ENCODE results near the gene MRPL24.

The MRPL24 gene

DNA sequence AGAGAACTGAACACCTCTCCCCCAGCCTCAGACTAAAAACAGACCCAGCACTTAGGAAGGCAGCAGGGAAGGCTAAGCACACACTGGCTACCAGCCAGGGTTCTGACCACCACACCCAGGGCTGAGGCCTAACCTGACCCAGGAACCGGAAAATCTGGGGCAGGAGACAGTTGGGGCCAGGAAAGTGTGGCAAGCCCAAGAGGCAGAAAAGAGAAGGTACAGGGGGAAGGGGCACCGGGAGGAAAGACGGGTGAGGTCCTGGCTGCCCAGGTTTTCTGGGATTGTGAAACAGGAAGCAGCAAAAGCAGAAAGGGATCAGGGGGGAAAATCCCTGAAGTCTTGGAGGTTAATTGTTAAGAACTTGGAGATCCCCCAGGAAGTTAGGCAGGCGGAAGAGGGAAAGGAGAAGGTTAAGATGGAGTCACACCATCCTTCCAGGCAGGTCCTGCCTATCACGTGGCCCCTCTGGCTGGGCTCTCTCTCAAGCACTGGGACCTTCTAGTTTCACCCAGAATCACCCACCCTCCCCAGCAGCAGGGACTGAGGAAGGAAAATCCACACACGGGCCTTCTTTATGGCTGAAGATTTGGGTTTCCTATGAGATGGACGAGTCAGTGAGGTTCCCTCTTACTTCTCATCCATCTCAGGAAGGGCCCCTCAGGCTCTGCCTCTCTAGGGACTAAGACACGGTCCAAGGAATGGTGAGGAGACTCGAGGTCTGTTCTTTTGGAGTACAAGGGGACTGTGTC lies 8.0 kb upstream of the MRPL24 start:
- peak overlapping the region; percentile 93 for H2BK5ac ChIP-seq (ENCODE audit: low read length)
- peaks cover 33% of the 10 kb centered on the region for H3K4me1 ChIP-seq (ENCODE audit: control insufficient read depth, low read depth, low read length)
- peaks cover 74% of the 10 kb centered on the region for H3K79me2 ChIP-seq (ENCODE audit: control insufficient read depth, insufficient read depth, low read length)
- no peak overlapping the region for H2BK15ac ChIP-seq (replicated peaks; ENCODE audit: low read depth)
- H3K23ac ChIP-seq (ENCODE audit: low read length) = peak overlapping the region; percentile 83
- H3K56ac ChIP-seq (ENCODE audit: low read length) = peak overlapping the region; percentile 91
- no peak overlapping the region for H4K8ac ChIP-seq (ENCODE audit: low read depth, low read length)
- peaks cover 19% of the 10 kb centered on the region for H3K79me1 ChIP-seq (ENCODE audit: low read length)
- peak overlapping the region; percentile 96 for H3K18ac ChIP-seq (ENCODE audit: low read length)
- peak overlapping the region; percentile 84 for H4K5ac ChIP-seq (ENCODE audit: low read length)
- peak overlapping the region; percentile 88 for H3K4me2 ChIP-seq (ENCODE audit: low read length)
- H3K9ac ChIP-seq (ENCODE audit: low read length) = peak overlapping the region; percentile 93
- H2AK5ac ChIP-seq (ENCODE audit: low read length) = peak overlapping the region; percentile 93
- H3K27me3 ChIP-seq (ENCODE audit: insufficient read depth, low read length, poor library complexity) = no peaks in the 10 kb centered on the region
- H2BK120ac ChIP-seq (ENCODE audit: low read depth, low read length) = peak overlapping the region; percentile 8
- no CpG with 5 or more reads among the region's 9 CpGs for WGBS (ENCODE audit: extremely low coverage, insufficient coverage, low lambda C conversion rate)
- DNase-seq = peak; percentile 37
- H3K4ac ChIP-seq (ENCODE audit: low read depth, low read length) = peak overlapping the region; percentile 89
- H3K36me3 ChIP-seq (ENCODE audit: control insufficient read depth, insufficient read depth, low read length) = peaks cover 5% of the 10 kb centered on the region
- H3K4me3 ChIP-seq (ENCODE audit: low read length) = no peak overlapping the region
- H3K27ac ChIP-seq (ENCODE audit: low read depth, low read length) = peak overlapping the region; percentile 87

DNA sequence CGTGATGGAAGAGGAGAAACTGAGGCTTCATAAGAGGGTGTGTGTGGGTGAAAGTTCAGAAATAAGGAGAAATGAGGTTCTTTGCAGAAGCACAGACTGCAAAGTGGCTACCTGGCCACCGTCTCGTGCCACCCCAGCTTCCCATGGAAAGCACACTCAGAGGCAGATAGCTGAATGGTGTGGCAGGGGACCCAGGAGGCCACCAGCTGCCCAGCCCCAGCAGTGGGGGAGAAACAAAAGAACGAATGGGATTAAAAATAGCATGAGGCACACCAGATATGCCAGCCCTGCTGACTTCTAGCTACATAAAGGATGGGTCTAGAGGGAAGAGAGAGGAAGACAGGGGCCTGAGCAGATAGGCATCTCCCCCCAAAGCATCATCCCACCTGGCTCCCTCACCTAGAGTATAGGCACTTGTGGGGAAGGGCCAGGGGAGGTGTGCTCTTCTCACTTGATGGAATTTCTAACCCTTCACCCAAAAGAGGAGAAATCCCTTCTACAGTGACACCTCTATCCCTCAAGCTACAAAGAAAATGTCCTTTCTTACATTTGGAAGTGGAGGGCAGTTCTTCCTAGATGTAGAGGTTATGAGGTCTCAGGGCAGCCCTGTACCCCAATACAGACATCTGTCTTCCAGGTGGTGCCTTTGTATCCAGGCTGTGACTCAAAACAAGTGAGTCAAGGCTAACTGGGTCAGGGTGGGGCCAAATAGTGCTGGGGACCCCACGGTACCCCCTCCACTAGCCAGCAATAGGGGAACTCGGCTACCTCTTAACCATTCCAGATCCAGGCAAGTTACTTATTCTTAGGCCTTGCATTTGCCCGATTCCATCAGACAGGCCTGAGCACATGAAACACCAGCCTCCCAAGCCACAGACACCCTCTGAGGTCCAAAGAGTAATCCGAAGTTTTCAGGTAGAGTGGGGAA lies 7.1 kb upstream of the MRPL24 start:
- Histone ChIP-seq H2BK120ac (ENCODE audit: low read depth, low read length) (peak overlapping the region; percentile 46), H2BK5ac (ENCODE audit: low read length) (peak overlapping the region; percentile 93), H3K9ac (ENCODE audit: low read length) (peak overlapping the region; percentile 93), H2AK5ac (ENCODE audit: low read length) (peak overlapping the region; percentile 98), H3K4me2 (ENCODE audit: low read length) (peak overlapping the region; percentile 88), H3K4me3 (ENCODE audit: low read length) (no peak overlapping the region), H3K36me3 (ENCODE audit: control insufficient read depth, insufficient read depth, low read length) (peaks cover 6% of the 10 kb centered on the region), H3K18ac (ENCODE audit: low read length) (peak overlapping the region; percentile 96), H3K27ac (ENCODE audit: low read depth, low read length) (peak overlapping the region; percentile 87), H3K27me3 (ENCODE audit: insufficient read depth, low read length, poor library complexity) (no peaks in the 10 kb centered on the region), H3K56ac (ENCODE audit: low read length) (peak overlapping the region; percentile 91), H3K4ac (ENCODE audit: low read depth, low read length) (peak overlapping the region; percentile 89), H3K23ac (ENCODE audit: low read length) (peak overlapping the region; percentile 69), H3K79me1 (ENCODE audit: low read length) (peaks cover 17% of the 10 kb centered on the region), H3K79me2 (ENCODE audit: control insufficient read depth, insufficient read depth, low read length) (peaks cover 73% of the 10 kb centered on the region), H4K5ac (ENCODE audit: low read length) (peak overlapping the region; percentile 61), H2BK15ac (replicated peaks; ENCODE audit: low read depth) (no peak overlapping the region), H4K8ac (ENCODE audit: low read depth, low read length) (no peak overlapping the region), H3K4me1 (ENCODE audit: control insufficient read depth, low read depth, low read length) (peaks cover 33% of the 10 kb centered on the region)
- peak; percentile 47 for DNase-seq
- WGBS (ENCODE audit: extremely low coverage, insufficient coverage, low lambda C conversion rate) = no CpG with 5 or more reads among the region's 8 CpGs

- H3K56ac ChIP-seq (ENCODE audit: low read length) = peak overlapping the region; percentile 95
- peaks cover 7% of the 10 kb centered on the region for H3K36me3 ChIP-seq (ENCODE audit: control insufficient read depth, insufficient read depth, low read length)
- H3K4ac ChIP-seq (ENCODE audit: low read depth, low read length) = peak overlapping the region; percentile 89
- H3K9ac ChIP-seq (ENCODE audit: low read length) = peak overlapping the region; percentile 95
- peak overlapping the region; percentile 96 for H3K18ac ChIP-seq (ENCODE audit: low read length)
- no peaks in the 10 kb centered on the region for H3K27me3 ChIP-seq (ENCODE audit: insufficient read depth, low read length, poor library complexity)
- DNase-seq = peak; percentile 98
- H2BK120ac ChIP-seq (ENCODE audit: low read depth, low read length) = peak overlapping the region; percentile 94
- H4K8ac ChIP-seq (ENCODE audit: low read depth, low read length) = peak overlapping the region; percentile 30
- WGBS (ENCODE audit: extremely low coverage, insufficient coverage, low lambda C conversion rate) = no CpG with 5 or more reads among the region's 29 CpGs
- no peak overlapping the region for H2BK15ac ChIP-seq (replicated peaks; ENCODE audit: low read depth)
- peaks cover 66% of the 10 kb centered on the region for H3K79me2 ChIP-seq (ENCODE audit: control insufficient read depth, insufficient read depth, low read length)
- H2BK5ac ChIP-seq (ENCODE audit: low read length) = peak overlapping the region; percentile 99
- H4K5ac ChIP-seq (ENCODE audit: low read length) = no peak overlapping the region
- peak overlapping the region; percentile 37 for H3K4me3 ChIP-seq (ENCODE audit: low read length)
- peak overlapping the region; percentile 92 for H3K4me2 ChIP-seq (ENCODE audit: low read length)
- peaks cover 31% of the 10 kb centered on the region for H3K4me1 ChIP-seq (ENCODE audit: control insufficient read depth, low read depth, low read length)
- H2AK5ac ChIP-seq (ENCODE audit: low read length) = peak overlapping the region; percentile 60
- H3K79me1 ChIP-seq (ENCODE audit: low read length) = peaks cover 14% of the 10 kb centered on the region
- peak overlapping the region; percentile 100 for H3K27ac ChIP-seq (ENCODE audit: low read depth, low read length)
- peak overlapping the region; percentile 94 for H3K23ac ChIP-seq (ENCODE audit: low read length)
Measured at GRCh38 chr1:156746728-156747631, 6.1 kb upstream of the MRPL24 start.

DNA sequence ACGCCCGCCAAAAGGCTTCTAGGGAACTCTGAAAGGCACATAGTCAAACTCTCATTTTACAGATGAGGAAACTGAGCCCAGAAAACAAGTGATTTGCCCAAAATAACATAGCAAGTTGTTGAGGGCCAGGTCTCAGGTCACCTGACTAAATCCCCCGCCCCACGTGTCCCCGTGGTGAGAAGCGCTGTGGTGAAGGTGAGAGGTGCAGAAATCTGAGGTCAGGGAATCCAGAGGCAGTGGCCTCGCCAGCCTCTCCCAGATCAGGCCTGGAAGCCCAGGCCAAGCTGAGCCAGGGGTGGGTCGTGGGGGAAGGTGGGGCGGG lies 5.5 kb upstream of the MRPL24 start:
- Histone ChIP-seq H4K5ac (ENCODE audit: low read length) (no peak overlapping the region), H3K27ac (ENCODE audit: low read depth, low read length) (peak overlapping the region; percentile 80), H3K18ac (ENCODE audit: low read length) (peak overlapping the region; percentile 96), H2BK120ac (ENCODE audit: low read depth, low read length) (no peak overlapping the region), H2AK5ac (ENCODE audit: low read length) (peak overlapping the region; percentile 87), H4K8ac (ENCODE audit: low read depth, low read length) (peak overlapping the region; percentile 30), H3K4me3 (ENCODE audit: low read length) (no peak overlapping the region), H3K4me1 (ENCODE audit: control insufficient read depth, low read depth, low read length) (peaks cover 37% of the 10 kb centered on the region), H3K79me2 (ENCODE audit: control insufficient read depth, insufficient read depth, low read length) (peaks cover 66% of the 10 kb centered on the region), H3K36me3 (ENCODE audit: control insufficient read depth, insufficient read depth, low read length) (peaks cover 7% of the 10 kb centered on the region), H3K9ac (ENCODE audit: low read length) (peak overlapping the region; percentile 82), H2BK5ac (ENCODE audit: low read length) (peak overlapping the region; percentile 69), H3K23ac (ENCODE audit: low read length) (no peak overlapping the region), H3K4ac (ENCODE audit: low read depth, low read length) (peak overlapping the region; percentile 95), H3K27me3 (ENCODE audit: insufficient read depth, low read length, poor library complexity) (no peaks in the 10 kb centered on the region), H2BK15ac (replicated peaks; ENCODE audit: low read depth) (no peak overlapping the region), H3K56ac (ENCODE audit: low read length) (peak overlapping the region; percentile 95), H3K4me2 (ENCODE audit: low read length) (peak overlapping the region; percentile 5), H3K79me1 (ENCODE audit: low read length) (peaks cover 14% of the 10 kb centered on the region)
- no CpG with 5 or more reads among the region's 9 CpGs for WGBS (ENCODE audit: extremely low coverage, insufficient coverage, low lambda C conversion rate)
- DNase-seq = no peak

DNA sequence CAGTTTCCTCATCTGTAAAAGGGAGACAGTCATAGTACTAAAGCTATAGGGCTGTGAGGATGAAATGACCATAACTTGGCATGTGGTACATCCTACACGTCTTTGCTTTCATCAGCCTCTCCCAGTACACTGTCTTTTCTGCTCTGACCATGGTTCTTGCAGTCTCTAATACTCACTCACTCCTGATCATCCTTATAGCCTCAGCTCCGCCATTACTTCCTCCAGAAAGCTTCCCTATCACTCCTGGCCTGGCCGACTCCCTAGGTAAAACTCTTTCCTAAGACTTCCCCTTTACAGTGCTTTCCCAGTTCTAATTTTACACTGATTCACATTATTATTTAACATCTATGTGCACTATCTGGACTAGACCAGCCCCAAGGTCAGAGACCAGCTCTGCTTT lies 5.0 kb upstream of the MRPL24 start:
- H3K27ac ChIP-seq (ENCODE audit: low read depth, low read length) = no peak overlapping the region
- no peak overlapping the region for H3K4me2 ChIP-seq (ENCODE audit: low read length)
- H3K18ac ChIP-seq (ENCODE audit: low read length) = peak overlapping the region; percentile 96
- no peaks in the 10 kb centered on the region for H3K27me3 ChIP-seq (ENCODE audit: insufficient read depth, low read length, poor library complexity)
- WGBS (ENCODE audit: extremely low coverage, insufficient coverage, low lambda C conversion rate) = no CpG with 5 or more reads among the region's 3 CpGs
- H3K23ac ChIP-seq (ENCODE audit: low read length) = no peak overlapping the region
- no peak overlapping the region for H3K4ac ChIP-seq (ENCODE audit: low read depth, low read length)
- peak overlapping the region; percentile 82 for H3K9ac ChIP-seq (ENCODE audit: low read length)
- H4K8ac ChIP-seq (ENCODE audit: low read depth, low read length) = no peak overlapping the region
- no peak overlapping the region for H3K4me3 ChIP-seq (ENCODE audit: low read length)
- no peak overlapping the region for H2BK15ac ChIP-seq (replicated peaks; ENCODE audit: low read depth)
- peaks cover 14% of the 10 kb centered on the region for H3K79me1 ChIP-seq (ENCODE audit: low read length)
- H3K56ac ChIP-seq (ENCODE audit: low read length) = peak overlapping the region; percentile 95
- H2AK5ac ChIP-seq (ENCODE audit: low read length) = no peak overlapping the region
- no peak overlapping the region for H4K5ac ChIP-seq (ENCODE audit: low read length)
- peak overlapping the region; percentile 18 for H2BK5ac ChIP-seq (ENCODE audit: low read length)
- H3K36me3 ChIP-seq (ENCODE audit: control insufficient read depth, insufficient read depth, low read length) = peaks cover 7% of the 10 kb centered on the region
- peaks cover 37% of the 10 kb centered on the region for H3K4me1 ChIP-seq (ENCODE audit: control insufficient read depth, low read depth, low read length)
- H3K79me2 ChIP-seq (ENCODE audit: control insufficient read depth, insufficient read depth, low read length) = peaks cover 61% of the 10 kb centered on the region
- H2BK120ac ChIP-seq (ENCODE audit: low read depth, low read length) = no peak overlapping the region
- DNase-seq = no peak

Measured in mesendoderm (in vitro differentiated cells).